ELF-1 (cell line): ENCODE results near the gene ARFGEF3.

Experiments
- DNase-seq: peaks from one replicate; pipeline ENCODE4 v3.0.0-alpha.2; 2016; ENCODE audit warnings: low read depth, low spot score

ARFGEF3 gene

GRCh38 chr6:138241381-138241780 lies 79.6 kb downstream of the ARFGEF3 start:
- DNase-seq, result no peak

GRCh38 chr6:138241934-138242333 lies 80.2 kb downstream of the ARFGEF3 start:
- no peak for DNase-seq

DNA sequence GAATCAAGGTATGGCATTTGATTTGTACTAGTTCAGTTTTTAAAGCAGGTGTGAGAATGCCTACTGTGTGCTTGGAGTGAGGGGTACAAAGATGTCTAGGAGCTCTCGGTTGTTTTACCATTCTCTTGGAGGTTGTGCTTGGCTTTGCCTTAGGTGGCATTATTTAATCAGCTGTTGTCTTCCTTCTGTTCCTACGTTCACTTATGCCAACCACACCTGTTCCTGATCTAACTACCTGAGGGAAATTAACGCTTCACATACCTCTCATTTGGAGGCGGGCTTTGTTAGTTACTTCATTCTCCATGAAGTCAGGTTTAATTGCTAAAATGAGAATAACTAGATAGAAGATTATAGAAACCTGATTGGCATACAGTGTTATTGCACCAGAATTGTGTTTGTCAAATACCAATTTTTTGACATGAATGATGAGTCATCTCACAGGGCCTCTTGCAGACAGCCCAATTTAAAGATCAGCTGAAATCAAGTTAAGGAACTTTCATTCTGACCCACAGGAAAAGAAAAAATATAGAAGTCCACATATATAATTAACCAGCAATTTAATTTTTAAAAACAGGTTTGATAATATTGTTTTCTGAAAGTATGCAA lies 81.4 kb downstream of the ARFGEF3 start:
- no peak for DNase-seq

DNA sequence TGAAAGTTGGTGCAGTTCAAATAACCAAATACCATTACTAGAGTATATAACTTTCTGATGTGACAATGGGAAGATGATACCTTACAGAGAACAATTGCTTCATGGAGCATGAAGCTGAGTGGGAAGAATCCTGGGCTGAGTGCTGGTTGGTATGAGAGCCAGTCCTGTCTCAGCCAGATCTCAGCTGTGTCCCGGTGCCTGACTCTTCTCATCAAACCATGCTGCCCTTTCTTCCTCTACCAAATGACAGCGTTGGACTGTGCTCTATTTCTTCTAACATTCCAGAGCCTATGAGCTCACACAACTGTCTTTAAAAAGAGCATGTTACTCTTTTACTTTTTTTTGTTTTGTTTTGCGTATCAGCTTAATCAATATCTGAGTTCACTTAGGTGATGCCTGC lies 84.0 kb downstream of the ARFGEF3 start:
- no peak for DNase-seq

DNA sequence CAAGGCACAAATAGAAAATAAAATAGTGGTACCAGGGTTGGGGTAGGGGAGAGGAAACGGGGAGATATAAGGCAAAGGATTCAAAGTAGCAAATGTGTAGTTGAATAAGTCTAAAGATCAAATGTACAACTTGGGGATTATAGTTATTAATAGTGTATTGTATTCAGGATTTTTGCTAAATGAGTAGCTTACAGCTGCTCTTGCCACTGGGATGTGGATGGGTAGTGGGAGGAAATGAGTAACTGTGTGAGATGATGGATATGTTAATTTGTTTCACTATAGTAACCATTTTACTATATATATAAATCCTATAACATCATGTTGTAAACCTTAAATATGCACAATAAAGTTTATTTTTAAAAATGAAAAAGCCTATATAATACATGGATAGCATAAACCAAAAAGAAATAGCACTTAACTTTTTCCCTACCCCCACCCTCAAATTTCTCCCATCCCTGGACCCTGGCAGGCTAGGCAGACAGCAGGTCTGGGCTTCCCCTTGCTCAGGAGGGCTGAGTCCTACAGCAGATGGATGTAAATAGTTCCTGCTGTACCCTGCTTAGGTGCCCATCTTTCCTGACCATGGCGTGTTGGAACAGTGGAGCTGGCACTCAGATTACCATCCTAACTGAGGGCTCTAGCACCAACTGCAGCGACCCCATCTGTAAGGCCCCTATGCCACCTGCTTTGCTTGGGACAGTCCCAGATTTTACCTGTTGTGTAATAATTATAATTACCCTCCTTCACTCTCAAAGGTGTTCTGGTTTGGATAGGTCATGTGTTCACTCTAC lies 85.1 kb downstream of the ARFGEF3 start:
- DNase-seq, result no peak

GRCh38 chr6:138248011-138248410 lies 86.3 kb downstream of the ARFGEF3 start:
- no peak for DNase-seq

GRCh38 chr6:138248878-138249277 lies 87.1 kb downstream of the ARFGEF3 start:
- no peak for DNase-seq

DNA sequence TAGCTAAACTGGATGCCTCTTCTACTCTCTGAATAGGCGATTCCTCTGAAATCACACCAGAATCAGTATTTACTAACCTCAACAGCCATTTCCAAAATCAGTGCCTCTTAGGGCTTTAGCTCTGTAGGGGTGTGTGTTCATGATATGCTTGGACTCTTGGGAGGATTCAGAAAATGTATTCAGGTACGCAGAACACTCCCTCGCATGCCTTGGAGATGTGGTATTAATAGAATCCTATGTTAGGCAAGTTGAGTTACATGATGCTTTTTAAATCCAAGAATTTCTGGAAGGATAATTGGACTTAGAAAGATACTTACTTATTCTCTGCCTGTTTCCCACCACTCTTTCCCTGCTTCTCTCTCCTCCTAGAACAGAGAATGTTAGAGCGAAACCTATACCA lies 88.3 kb downstream of the ARFGEF3 start:
- DNase-seq, result no peak

GRCh38 chr6:138250513-138251247 lies 88.9 kb downstream of the ARFGEF3 start:
- DNase-seq, result no peak

DNA sequence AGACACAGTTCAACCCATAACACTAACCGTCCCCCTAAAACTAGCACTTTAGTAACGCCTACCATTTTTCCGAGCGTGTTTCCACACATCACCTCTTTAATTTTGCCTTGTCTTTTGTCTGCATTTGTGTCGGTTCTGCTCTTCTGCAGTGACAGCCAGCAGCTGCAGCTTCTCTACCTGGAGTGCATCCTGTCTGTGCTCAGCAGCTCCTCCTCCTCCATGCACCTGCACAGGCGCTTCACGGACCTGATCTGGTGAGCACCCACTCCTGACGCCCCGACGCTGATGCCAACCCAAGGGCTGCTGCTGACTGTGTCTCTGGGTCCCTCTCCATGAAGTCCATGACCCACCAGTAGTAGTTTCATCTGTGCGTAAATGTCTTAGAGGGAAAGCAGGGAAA lies 92.0 kb downstream of the ARFGEF3 start:
- no peak for DNase-seq

GRCh38 chr6:138255443-138255842 lies 93.7 kb downstream of the ARFGEF3 start:
- DNase-seq, result no peak

GRCh38 chr6:138257638-138258040 lies 95.9 kb downstream of the ARFGEF3 start:
- no peak for DNase-seq

DNA sequence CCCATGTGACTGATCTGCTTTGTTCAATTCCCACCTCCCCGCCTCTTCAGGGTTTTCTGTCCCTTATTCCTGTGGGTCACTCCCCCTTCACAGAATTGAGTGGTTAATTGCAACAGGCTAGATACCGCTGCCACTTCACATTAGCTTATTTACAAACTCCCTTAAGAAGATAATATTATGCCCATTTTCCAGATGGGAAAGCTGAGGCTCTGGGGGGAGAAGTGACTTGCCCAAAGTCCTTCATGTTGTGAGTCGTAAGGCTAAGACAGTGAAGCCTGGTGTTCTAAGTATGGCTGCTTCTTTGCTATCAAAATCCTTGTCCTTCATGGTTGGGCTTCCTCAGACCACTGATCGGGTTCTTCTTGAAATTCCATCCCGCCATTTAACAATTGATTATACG lies 96.5 kb downstream of the ARFGEF3 start:
- no peak for DNase-seq

DNA sequence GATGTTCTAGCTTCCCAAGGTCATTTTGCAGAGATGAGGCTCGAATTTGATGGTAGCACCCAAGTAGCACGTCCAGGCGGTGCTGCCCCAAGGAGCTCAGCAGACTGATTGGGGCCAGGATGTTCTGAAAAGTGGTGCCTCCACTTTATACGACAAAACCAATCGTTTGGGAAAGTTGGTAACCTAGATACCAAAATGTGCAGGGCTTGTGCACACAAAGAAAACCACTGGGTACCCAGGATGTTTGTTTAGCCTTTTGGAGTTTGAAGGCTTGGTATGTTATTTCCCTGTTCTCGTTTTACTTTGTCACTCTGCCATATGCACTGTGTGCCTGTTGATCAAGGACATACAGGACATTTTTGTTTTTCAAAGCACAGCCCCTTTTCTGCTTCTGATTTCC lies 97.3 kb downstream of the ARFGEF3 start:
- no peak for DNase-seq

DNA sequence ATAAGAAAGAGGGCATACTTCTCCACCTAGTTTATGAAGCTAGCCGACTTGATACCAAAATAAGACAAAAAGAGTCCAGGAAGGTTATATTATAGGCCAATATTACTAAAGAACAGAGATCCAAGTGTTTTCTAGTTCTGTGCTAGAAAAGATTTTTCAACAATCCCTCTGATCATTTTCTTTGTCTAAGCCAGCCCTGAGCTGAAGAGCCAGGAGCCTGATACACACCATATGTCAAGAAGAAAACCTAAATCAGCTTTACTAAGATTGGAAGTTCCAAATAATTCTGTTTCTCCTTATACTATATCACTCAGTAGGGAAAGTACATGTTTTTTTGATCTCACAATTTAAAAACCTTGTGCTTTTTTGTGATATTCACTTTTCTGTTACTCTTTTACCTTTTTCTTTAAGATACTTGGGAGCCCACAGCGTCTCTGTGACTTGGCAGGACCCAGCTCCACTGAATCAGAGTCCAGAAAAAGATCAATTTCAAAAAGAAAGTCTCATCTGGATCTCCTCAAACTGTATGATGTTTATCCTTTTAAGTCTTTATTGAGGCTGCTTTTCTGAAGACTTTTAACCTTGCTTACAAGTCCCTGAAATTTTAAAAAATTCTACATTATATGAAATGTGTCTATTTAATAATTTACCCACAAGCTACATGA lies 99.5 kb downstream of the ARFGEF3 start:
- no peak for DNase-seq

DNA sequence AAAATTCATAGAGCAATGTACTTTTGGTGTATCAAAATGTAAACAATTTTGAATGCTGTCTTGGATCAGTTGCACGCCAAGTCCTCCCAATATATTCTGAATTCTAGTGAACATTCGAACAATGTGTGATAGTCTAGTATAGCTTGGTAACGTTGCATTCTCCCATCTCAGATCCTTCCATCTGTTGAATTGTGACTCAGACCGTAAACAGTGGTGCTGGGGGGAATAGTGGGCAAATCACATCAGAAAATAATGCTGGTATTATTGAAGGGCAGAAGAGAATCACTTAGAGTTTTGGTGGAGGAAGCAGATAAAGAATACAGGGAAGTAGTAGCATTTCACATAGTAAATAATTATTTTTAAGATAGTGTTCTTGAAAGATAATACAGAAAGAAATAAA lies 102.2 kb downstream of the ARFGEF3 start:
- no peak for DNase-seq

GRCh38 chr6:138264372-138264880 lies 102.7 kb downstream of the ARFGEF3 start:
- no peak for DNase-seq

DNA sequence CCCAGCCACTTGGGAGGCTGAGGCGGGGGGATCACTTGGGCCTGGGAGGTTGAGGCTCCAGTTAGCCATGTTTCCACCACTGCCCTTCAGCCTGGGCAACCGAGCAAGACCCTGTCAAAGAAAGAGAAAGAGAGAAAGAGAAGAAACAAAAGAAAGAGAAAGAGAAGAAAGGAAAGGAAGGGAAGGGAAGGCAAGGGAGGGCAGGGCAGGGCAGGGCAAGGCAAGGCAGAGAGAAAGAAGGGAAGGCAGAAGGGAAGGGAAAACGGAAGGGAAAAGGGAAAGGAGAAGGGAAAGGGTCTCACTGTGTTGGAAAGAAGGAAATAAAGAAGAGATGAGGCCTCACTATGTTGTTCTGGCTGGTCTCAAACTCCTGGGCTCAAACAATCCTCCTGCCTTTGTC lies 104.4 kb downstream of the ARFGEF3 start:
- no peak for DNase-seq

DNA sequence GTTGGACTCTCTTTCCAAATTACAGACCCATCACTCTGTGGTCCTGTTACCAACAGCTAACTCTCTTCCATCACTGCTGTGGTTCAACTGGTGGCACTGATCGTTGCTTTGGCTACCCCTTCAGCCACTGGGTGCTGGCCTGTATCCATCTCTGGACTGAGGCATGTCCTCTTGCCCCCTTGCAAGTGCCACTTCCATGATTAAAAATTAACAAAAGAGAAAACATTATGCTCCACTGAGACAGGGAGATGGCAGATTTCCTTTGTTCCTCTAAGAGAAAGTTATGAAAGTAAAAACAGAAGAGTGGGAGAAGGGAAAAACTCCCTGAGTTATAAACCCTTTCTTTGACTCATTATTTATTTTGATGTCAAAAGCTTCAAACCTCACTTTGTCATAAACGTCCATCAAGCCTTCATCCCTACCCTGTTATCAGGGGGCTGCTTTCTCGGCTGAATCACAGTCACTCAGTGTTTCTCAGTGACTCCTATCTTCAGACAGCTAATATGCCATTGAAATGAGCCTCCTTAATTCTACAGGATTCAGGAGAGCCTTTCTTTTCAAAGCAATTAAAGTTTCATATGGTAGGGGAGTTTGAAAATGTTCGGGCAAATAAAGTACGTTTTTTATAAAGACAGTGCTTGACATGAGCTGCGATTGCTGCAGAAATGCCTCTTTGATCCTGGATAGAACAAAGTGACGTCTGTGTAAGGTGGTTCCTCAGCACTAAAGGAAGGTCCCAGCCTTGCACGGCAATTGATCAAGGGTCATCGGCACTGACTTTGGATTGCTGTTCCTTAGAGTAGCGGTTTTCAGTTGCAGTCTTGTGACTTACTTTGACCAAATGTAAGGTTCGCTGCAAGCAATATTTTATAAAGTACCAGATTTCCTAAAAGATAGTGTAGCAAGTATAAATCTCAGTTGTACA lies 106.5 kb downstream of the ARFGEF3 start:
- no peak for DNase-seq

- no peak for DNase-seq
These were observed 109.7 kb downstream of the ARFGEF3 start for GRCh38 chr6:138271451-138271850.
